GM12892 (cell line): ENCODE results near the gene BTRC.
"Not testable (repeated sequence)": the region's sequence is repeated elsewhere in the genome, so short reads cannot be mapped to it uniquely, and the experiment has no call there.

ENCODE experiments used
- DNase-seq: peaks from one replicate; pipeline ENCODE4 v3.0.0; 2011; ENCODE audit not compliant: insufficient read length
- FAIRE-seq: peaks from 2 replicates; lab custom pipeline; 2011; peaks lifted over from hg19 to GRCh38; lab: Jason Lieb, UNC
- POLR2A ChIP-seq: IDR thresholded peaks from 2 replicates; pipeline ENCODE4 v1.6.1; 2011; ENCODE audit warnings: low read depth, low read length, control low read depth
- POLR2AphosphoS5 ChIP-seq: IDR thresholded peaks from 2 replicates; pipeline ENCODE4 v1.6.1; 2011; ENCODE audit warnings: low read depth, low read length, control low read depth
- TAF1 ChIP-seq: IDR thresholded peaks from 2 replicates; pipeline ENCODE4 v1.6.1; 2011; ENCODE audit warnings: low read depth, mild to moderate bottlenecking, control low read depth, low read length, borderline replicate concordance

BTRC gene

GRCh38 chr10:101400585-101400984, 46.6 kb downstream of the BTRC start:
- FAIRE-seq (no peak), DNase-seq (no peak)
- TF ChIP-seq POLR2A = no peak
- TF ChIP-seq POLR2AphosphoS5 = no peak
- TF ChIP-seq TAF1 = no peak

GRCh38 chr10:101402711-101403110, 48.7 kb downstream of the BTRC start:
- FAIRE-seq (no peak), DNase-seq (no peak)
- no peak for TF ChIP-seq TAF1
- no peak for TF ChIP-seq POLR2A
- TF ChIP-seq POLR2AphosphoS5 = no peak

- no peak for TF ChIP-seq POLR2A
- TF ChIP-seq POLR2AphosphoS5 = no peak
- TF ChIP-seq TAF1 = no peak
- DNase-seq (no peak), FAIRE-seq (no peak)
Observed at GRCh38 chr10:101403161-101403560, 49.2 kb downstream of the BTRC start.

- no peak for TF ChIP-seq POLR2A
- TF ChIP-seq POLR2AphosphoS5 = no peak
- no peak for TF ChIP-seq TAF1
- FAIRE-seq = no peak
- no peak for DNase-seq
Observed at GRCh38 chr10:101405001-101405400, 51.0 kb downstream of the BTRC start.

- TF ChIP-seq TAF1 (no peak), POLR2A (no peak), POLR2AphosphoS5 (no peak)
- no peak for FAIRE-seq
- no peak for DNase-seq
Observed at GRCh38 chr10:101411598-101411997, 57.6 kb downstream of the BTRC start.

- no peak for FAIRE-seq
- no peak for DNase-seq
- TF ChIP-seq POLR2A (no peak), POLR2AphosphoS5 (no peak), TAF1 (no peak)
Observed at GRCh38 chr10:101414034-101414433, 60.1 kb downstream of the BTRC start.

- FAIRE-seq = no peak
- TF ChIP-seq TAF1 (no peak), POLR2A (no peak), POLR2AphosphoS5 (no peak)
- no peak for DNase-seq
Observed at GRCh38 chr10:101415884-101416283, 61.9 kb downstream of the BTRC start.

- not testable (repeated sequence) for FAIRE-seq, DNase-seq
Observed at GRCh38 chr10:101421967-101422366, 68.0 kb downstream of the BTRC start.

GRCh38 chr10:101425535-101425934, 71.6 kb downstream of the BTRC start:
- no peak for DNase-seq
- TF ChIP-seq POLR2A = no peak
- no peak for TF ChIP-seq TAF1
- no peak for TF ChIP-seq POLR2AphosphoS5
- no peak for FAIRE-seq

- TF ChIP-seq POLR2A (no peak), POLR2AphosphoS5 (no peak), TAF1 (no peak)
- DNase-seq (no peak), FAIRE-seq (no peak)
Observed at GRCh38 chr10:101428036-101428435, 74.1 kb downstream of the BTRC start.

GRCh38 chr10:101429423-101429822, 75.5 kb downstream of the BTRC start:
- no peak for DNase-seq
- TF ChIP-seq TAF1 (no peak), POLR2AphosphoS5 (no peak), POLR2A (no peak)
- no peak for FAIRE-seq

GRCh38 chr10:101436302-101436701, 82.3 kb downstream of the BTRC start:
- no peak for DNase-seq
- FAIRE-seq = no peak
- TF ChIP-seq POLR2AphosphoS5 (no peak), POLR2A (no peak), TAF1 (no peak)
